ENCODE results near the gene ANKRD34A. TPM values are rescaled to one million over a fixed set of nuclear protein-coding genes. Genes with fewer than 3 reads are reported as not detected.
A peak's percentile ranks its signal among the peaks of the same experiment; 100 is the strongest.

ANKRD34A gene
- total RNA-seq, 1 donor from 2014 or later, result under 0.01 TPM

GRCh38 chr1:145974721-145975120 is 10.3 kb upstream of the ANKRD34A start:
- no peak for DNase-seq (ENCODE audit: low read depth in 2 of 2)

GRCh38 chr1:145972580-145972979 is 8.2 kb upstream of the ANKRD34A start:
- DNase-seq (ENCODE audit: low read depth in 2 of 2), result no peak

GRCh38 chr1:145967288-145967687 is 2.9 kb upstream of the ANKRD34A start:
- DNase-seq (ENCODE audit: low read depth in 2 of 2), result no peak

DNA sequence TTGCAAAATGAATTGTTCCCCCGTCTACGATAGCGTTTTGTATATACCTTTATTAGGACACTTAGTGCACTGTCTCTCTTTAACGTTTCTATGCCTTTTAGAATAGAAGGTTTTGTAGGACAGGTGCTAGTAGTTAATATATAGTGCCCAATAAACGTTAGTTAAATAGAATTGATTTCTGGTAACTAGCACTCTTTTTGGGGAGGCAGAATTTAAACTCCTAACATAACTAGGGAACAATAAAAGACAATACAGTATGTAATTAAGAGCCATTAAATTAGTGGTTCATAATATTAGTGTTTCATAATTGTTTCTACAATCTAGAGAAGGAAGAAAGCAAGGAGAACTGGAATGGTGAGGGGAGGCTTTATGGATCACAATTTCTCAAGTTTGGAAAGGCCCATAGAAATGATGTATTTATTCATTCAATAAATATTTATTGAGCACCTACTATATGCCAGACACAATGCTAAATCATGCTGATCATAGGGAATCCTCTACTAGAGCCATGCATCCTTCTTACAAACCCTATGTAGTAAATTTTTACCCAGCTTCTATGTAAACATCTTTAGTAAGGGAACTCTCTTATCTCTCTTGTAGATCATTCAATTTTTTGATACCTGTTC is 857 bp upstream of the ANKRD34A start:
- no peak for DNase-seq (ENCODE audit: low read depth in 2 of 2)

DNA sequence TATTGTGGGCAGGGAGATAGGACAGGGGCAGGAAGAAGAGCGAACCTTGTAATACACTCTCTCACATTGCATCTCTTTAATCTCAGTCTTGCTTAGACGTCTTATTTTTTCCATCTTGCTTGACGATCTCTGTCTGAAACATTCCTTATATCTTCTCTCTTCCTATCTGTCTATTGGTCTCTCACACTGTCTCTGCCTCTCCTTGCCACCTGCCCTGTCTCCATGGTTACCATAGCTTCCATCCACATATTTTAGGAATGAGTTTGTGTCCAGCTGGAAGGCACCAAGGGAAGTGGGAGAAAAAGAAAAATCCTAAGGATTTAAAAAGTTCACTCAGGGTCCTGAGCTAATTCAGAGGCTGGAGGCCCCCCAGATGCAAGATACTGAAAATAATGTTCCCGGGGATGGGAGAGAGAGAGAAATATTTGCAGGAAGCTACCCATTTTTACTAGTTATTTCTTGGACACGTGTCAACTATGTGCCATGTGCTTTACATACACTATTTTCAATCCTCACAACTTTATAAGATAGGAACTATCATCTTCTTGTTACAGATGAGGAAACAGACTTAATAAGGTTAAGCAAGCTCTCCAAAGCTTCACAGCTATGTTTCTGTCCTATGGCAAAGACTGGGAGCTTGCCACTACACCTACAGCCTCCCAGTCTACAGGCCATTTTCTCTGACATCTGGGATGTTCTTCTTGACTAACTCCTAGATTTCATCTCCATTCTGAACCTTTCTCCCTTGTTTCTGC is 933 bp downstream of the ANKRD34A start:
- DNase-seq (ENCODE audit: low read depth in 2 of 2), result no peak

GRCh38 chr1:145962157-145963102 is 1.9 kb downstream of the ANKRD34A start:
- no peak for DNase-seq (ENCODE audit: low read depth in 2 of 2)

GRCh38 chr1:145961425-145962156 is 2.8 kb downstream of the ANKRD34A start:
- DNase-seq (ENCODE audit: low read depth in 2 of 2), result no peak

- DNase-seq (ENCODE audit: low read depth in 2 of 2), result no peak
These were observed 3.3 kb downstream of the ANKRD34A start for GRCh38 chr1:145961109-145961424.

GRCh38 chr1:145960468-145961108 is 3.8 kb downstream of the ANKRD34A start:
- peak in 1 of 2 donors; percentile 66 for DNase-seq (ENCODE audit: low read depth in 2 of 2)

DNA sequence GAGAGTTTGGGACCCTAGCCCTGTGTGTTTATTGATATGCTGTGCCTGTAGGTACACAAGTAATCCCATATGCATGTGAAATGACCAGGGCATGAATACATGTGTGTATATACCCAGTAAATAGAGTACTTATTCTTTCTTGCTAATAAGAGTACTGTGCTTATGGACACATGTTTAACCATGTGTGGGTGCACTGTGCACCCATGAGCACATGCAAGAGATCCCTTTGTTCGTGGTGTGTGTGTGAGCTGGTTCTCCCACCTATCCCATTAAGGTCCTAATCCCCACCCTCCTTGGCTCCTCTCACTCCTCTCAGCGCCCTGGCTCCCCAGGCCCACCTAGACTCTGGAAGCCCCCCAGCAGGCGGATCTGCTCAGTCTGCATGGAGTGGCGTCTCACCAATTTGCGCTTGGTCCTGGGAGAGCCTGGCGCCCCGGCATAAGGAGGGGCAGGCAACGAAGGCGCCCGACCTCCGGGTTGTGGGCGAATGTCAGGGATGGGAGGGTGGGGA is 4.4 kb downstream of the ANKRD34A start:
- no peak for DNase-seq (ENCODE audit: low read depth in 2 of 2)

GRCh38 chr1:145959333-145959732 is 5.0 kb downstream of the ANKRD34A start:
- DNase-seq (ENCODE audit: low read depth in 2 of 2), result no peak

DNA sequence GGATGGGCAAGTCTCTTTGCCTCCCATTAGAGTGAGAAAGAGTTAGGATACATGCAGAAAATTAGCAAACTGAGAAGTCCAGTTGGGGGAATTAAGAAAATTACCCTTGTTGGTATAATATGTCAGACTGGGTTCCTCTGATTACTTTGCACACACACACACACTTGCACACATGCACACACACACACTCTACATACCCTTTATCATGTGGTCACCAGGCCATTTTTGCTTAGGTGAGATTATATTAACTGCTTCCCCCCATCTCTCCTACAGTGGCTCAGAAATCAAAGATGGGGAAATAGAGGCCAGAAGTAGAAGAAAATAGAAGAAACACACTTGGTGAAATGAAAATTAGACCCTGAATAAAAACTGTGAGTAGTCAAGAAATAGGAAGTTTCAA is 5.6 kb downstream of the ANKRD34A start:
- DNase-seq (ENCODE audit: low read depth in 2 of 2), result no peak

GRCh38 chr1:145957443-145958319 is 6.7 kb downstream of the ANKRD34A start, which contains the start of gene LIX1L:
Gene LIX1L, minus strand, starts transcription at chr1:145958017. Its CDS starts 90 bp downstream, at chr1:145957927.
- peak; percentile 85 to 97 for DNase-seq (ENCODE audit: low read depth in 2 of 2)

DNA sequence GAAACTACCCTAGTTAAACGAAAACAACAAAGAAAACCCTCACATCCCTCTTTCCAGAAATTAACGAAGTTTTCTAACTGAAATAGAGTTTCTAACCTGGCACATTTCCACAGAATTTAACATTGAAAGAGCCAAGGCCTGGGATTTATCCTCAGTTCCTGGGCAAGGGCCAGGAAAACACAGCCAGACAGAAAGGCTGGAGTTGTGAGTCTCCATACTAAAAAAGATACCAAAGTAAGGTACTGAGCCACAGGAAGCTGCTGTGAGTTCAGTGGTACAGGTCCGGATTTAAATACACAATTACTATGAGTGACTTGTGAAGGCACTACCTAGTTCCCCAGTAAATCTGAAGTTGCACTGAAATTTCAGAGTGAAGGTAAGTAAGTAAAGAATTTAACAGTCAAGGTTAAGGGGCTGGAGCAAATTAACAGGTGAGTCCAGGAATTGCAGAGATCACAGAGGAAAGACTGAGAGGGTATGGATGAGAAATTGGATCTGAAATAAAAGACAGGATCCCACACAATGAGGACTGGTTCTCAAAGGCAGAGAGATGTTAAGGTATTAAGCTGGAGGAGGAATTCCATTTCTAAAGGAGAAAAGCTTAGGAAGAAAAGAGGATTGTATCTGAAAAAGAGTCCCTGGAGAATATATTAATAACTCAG is 7.5 kb downstream of the ANKRD34A start:
- peak in 1 of 2 donors; percentile 38 for DNase-seq (ENCODE audit: low read depth in 2 of 2)

DNA sequence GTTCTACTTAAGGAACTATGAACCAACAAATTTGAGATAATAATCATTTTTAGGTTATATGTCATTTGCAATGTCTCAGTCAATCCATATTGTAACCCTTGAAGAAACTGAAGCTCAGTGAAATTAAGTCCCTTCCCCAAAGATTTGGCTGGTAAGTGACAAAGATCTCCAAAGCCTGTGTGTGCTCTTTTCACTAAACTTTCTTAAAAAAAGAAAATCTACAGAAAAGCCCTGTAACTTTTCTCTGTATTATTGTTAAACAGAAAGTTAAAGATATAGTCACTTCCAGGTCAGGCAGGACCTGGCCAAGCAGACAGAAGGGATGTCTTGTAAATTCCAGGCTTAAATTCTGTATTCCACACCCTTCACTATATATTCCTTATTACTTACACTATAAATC is 8.0 kb downstream of the ANKRD34A start:
- DNase-seq (ENCODE audit: low read depth in 2 of 2), result no peak

GRCh38 chr1:145955436-145955835 is 8.9 kb downstream of the ANKRD34A start:
- DNase-seq (ENCODE audit: low read depth in 2 of 2), result no peak

DNA sequence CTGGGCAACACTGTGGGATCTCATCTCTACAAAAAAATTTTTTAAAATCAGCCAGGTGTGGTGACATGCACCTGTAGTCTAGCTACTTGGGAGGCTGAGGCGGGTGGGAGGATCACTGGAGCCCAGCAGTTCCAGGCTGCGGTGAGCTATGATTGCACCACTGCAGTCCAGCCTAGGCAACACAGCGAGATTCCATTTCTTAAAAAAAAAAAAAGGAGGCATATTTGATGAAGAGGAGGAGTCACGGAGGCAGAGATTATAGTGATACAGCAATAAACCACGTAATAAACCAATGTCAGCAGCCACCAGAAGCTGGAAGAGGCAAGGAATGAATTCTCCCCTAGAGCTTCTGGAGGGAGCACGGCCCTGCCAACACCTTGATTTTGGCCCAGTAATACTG is 10.5 kb downstream of the ANKRD34A start:
- no peak for DNase-seq (ENCODE audit: low read depth in 2 of 2)

DNA sequence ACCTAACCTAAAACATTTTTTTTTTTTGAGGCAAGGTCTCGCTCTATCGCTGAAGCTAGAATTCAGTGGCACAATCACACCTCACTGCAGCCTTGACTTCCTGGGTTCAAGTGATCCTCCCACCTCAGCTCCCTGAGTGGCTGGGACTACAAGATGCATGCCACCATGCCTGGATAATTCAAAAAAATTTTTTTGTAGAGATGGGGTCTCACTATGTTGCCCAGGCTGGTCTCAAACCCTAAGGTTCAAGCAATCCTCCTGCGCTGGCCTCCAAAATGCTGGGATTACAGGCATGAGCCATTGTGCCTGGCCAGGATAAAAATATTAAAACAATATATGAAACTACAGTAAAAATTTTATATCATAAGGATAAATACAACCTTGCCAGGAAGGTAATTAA is 11.5 kb downstream of the ANKRD34A start:
- DNase-seq (ENCODE audit: low read depth in 2 of 2), result no peak

GRCh38 chr1:145951526-145951925 is 12.8 kb downstream of the ANKRD34A start:
- DNase-seq (ENCODE audit: low read depth in 2 of 2), result no peak

All from dermis microvascular lymphatic vessel endothelial cell (primary cell).